Iris pigment epithelial cell (primary cell): ENCODE data around the gene FBXO44.
A peak's percentile ranks its signal among the peaks of the same experiment; 100 is the strongest.

Source experiments
- DNase-seq: peaks from one replicate; pipeline ENCODE4 v3.0.0-alpha.2; 2011; ENCODE audit warnings: low read depth

The FBXO44 gene

DNA sequence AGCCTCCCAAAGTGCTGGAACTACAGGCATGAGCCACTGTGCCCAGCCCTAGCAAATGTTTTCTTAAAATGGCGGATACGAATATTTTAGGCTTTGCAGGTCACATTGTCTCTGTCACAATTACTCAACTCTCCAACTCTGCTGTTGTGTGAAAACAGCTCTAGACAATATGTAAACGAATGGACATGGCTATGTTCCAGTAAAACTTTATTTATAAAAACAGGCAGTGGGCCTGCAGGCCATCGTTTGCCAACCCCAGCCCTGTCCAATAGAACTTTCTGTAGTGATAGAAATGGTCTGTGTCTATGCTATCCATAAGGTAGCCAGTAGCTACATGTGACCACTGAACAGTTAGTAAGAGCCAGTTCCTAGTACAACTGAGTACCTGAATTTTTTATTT lies 5.1 kb downstream of the FBXO44 start:
- no peak for DNase-seq

DNA sequence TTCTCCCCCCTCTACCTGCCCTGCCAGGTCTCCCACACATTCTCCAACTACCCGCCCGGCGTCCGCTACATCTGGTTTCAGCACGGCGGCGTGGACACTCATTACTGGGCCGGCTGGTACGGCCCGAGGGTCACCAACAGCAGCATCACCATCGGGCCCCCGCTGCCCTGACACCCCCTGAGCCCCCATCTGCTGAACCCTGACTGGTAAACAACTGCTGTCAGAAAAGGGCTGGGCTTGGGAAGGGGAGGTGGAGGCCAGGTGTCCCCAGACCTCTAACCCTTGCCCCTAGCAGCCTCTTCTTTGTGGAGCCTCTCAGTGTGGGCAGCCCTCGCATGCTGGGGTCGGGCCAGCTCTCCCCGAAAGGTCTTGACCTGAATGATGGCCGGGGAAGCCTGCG lies 6.4 kb downstream of the FBXO44 start:
- no peak for DNase-seq

DNA sequence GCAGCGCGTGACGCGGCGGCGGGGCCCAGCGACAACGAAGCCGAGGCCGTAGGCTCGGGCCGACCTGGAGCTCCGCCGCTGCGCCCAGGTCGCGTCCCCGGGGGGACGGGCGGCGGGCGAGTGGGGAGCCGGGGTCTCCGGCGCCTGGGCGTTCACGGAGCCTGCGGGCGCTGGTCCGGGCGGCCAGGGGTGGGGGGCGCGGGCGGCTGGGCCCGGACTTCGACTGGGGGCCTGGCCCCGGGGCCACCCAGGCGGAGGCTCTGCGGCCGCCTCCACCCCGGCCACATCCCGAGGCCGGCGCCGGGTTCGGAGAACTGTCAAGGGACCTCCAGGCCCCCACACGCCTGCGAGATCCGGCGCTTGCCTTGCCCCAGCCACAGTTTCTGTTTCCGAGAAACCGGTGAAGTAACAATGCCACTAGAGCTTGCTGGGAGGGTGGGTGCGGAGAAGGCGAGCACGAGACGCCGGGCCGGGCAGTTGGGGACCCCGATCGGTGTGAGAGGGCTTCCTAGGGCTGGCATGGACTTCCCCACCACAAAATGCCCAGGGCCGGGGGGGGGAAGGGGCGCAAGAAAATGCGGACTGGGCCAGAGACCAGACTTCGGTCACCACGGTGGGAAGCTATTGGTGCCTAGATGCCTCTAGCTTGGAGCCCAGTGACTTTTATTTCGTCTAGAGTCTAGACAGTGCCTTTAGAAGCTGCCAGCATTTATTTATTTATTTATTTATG lies 9.8 kb downstream of the FBXO44 start:
- DNase-seq, result peak; percentile 20

DNA sequence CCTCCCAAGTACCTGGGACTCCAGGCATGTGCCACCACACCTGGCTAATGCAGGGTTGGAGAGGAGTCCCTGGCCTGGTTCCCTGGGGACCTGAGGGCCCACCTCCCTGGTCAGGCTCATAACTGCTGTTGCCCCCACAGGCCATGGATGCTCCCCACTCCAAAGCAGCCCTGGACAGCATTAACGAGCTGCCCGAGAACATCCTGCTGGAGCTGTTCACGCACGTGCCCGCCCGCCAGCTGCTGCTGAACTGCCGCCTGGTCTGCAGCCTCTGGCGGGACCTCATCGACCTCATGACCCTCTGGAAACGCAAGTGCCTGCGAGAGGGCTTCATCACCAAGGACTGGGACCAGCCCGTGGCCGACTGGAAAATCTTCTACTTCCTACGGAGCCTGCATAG lies 13.8 kb downstream of the FBXO44 start:
- no peak for DNase-seq

DNA sequence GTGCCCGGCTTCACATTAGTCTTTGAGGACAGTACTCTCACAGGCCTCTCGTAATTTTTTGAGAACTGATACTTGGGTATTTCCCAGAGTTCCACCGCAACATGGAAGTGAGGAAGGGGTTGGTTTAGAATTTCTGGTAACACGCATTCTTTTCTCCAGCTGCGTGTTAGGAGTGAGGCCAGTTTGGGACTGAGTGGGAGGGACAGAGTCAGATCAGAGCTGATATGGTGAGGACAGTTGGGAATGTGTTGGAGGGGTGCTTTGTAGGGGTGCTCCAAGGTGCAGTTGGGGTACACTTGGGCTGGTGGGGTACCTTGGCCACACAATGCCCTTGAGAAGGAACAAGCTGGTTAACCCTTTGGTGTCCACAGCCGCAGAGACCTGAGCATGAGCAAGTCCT lies 16.1 kb downstream of the FBXO44 start:
- DNase-seq, result no peak

DNA sequence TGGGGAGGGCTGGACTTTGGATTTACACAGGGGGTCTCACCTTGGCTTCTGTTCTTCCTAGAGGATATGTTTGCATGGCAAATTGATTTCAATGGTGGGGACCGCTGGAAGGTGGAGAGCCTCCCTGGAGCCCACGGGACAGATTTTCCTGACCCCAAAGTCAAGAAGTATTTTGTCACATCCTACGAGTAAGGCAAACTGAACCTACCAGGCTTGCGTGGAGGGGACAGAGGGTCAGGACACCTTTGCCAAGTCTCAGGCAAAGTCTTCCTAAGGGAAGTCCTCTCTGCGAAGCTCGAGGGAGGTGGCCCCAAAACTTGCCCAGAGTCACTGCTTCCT lies 16.5 kb downstream of the FBXO44 start:
- no peak for DNase-seq

DNA sequence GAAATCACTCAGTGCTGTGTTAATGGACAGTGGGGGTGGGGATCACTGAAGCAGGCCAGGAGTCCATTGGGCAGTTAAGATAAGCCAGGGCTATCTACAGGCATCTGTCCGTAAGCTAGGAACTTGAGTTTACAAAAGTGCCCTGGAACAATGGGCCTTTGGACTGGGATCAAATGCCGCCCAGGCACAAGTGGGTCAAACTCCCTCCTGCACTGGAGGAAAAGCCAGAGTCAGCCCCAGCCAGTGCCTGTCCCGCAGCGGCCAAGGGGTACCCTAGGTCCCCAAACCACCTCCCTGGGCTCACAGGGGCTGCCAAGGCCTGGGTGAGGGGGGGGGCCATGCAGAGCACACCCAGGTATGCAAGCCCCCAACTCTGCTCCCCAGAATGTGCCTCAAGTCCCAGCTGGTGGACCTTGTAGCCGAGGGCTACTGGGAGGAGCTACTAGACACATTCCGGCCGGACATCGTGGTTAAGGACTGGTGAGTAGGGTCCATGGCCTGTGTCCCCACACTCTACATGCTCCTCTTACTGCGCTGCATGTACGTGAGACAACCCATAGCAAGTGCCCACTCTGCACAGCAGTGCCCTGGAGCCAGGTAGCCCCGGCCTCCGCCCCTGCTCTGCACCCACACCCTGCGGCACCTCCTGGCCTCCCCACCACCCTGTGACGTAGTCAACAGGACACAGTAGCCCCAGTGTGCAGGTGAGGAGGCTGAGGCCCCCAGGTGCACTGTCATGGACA lies 17.0 kb downstream of the FBXO44 start:
- DNase-seq, result no peak

DNA sequence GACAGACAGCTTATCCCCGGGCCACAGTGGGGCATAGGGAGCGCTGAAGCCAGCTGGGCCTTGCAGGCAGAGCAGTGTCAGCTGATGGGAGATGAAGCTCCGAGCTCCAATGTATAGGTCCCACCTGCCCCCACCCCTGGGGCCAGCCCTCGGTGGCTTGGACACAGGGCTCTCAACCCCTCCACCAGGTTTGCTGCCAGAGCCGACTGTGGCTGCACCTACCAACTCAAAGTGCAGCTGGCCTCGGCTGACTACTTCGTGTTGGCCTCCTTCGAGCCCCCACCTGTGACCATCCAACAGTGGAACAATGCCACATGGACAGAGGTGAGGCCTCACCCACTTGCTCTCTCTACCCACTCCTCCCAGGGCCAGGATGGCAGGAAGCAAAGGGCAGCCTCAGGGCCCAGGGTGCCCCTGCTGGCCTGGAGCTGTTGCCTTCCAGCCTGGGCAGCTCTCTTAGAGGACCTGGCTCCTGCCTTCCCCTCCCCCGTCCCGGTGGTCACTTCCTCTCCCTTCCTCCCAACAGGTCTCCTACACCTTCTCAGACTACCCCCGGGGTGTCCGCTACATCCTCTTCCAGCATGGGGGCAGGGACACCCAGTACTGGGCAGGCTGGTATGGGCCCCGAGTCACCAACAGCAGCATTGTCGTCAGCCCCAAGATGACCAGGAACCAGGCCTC lies 18.6 kb downstream of the FBXO44 start:
- no peak for DNase-seq

DNA sequence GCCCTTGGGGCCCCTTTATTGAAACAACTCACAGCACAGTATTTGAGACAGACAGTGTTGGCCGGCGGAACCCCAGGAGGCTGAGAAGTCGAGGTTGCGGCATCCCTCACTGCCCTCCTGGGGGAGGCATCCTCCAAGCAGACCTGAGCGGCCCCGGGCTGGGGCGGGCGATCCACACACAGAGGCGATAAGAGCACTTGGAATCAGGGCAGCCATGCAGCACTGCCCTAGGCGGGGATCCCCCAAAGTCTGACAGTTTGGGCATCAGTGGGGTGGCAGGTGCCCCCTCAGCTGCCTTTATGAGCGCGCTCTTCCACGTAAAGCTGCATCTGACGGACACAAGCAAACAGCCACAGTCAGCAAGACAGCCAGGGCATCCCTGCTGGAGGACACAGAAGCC lies 19.8 kb downstream of the FBXO44 start:
- no peak for DNase-seq

DNA sequence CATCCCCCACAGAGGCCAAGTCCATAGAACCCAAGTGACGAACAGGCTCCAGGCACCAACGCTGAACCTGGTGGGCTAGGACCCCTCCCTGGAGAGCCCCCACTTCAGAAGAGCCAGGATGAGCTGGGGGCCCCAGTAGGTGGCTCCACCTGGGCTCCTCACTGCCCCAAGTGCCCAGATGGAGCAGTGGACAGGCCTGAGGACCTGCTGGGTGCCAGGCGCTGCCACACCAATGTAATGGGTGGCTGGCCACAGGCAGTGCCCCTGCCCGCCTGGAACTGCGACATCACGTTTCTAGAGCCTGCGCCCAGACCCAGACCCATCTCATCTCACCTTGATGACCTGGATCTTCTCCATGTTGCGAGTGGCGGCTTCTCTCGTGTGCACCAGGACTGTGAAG lies 20.6 kb downstream of the FBXO44 start:
- no peak for DNase-seq

DNA sequence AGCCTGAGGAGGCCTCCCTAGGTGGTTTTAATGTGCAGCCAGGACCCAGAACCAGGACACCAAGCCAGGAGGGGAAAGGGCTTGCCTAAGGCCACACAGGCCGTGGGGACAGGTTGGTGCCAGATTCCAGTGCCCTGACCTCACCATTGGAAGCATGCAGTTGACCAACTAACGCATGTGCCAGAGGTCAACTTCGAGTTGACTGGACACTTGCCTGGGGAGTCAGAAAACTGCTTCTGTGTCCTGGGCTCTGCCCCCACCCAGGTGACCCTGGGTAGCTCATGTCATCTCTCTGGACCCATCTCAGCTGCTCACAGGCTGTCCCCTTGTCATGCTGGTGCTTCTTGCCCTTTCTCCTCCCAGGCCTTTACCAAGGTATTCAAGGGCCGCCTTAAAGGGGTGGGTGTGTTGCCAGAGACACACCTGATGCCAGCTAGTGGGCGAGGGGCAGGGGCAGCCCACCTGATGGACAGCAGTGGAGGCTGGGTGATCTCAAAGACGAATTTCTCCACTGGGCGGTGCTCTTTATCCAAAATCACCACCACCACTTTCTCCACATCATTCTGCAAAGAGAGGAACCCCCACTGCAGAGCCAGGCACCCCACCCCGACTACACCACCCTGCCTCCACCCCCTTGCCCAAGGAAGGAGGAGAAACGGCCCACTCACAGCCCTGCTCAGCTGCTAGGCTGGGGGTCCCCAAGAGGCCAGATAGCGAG lies 21.9 kb downstream of the FBXO44 start:
- DNase-seq, result no peak

DNA sequence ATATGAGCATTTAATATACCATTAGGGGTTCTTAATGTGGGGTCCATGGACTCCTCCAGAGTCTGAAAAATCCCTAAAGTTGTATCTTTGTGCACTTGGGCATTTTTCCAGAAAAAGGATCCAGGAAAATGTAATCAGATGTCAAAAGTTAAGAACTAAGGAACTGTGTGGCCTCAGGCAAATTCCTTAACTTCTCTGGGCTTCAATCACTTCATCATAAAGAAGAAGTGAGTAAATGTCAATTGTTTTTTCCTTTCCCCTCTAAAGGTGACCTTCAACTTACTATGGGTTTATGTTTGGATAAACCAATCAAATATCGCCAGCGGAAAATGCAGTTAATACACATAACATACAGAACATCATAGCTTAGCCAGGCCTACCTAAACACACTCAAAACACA lies 23.8 kb downstream of the FBXO44 start:
- no peak for DNase-seq

DNA sequence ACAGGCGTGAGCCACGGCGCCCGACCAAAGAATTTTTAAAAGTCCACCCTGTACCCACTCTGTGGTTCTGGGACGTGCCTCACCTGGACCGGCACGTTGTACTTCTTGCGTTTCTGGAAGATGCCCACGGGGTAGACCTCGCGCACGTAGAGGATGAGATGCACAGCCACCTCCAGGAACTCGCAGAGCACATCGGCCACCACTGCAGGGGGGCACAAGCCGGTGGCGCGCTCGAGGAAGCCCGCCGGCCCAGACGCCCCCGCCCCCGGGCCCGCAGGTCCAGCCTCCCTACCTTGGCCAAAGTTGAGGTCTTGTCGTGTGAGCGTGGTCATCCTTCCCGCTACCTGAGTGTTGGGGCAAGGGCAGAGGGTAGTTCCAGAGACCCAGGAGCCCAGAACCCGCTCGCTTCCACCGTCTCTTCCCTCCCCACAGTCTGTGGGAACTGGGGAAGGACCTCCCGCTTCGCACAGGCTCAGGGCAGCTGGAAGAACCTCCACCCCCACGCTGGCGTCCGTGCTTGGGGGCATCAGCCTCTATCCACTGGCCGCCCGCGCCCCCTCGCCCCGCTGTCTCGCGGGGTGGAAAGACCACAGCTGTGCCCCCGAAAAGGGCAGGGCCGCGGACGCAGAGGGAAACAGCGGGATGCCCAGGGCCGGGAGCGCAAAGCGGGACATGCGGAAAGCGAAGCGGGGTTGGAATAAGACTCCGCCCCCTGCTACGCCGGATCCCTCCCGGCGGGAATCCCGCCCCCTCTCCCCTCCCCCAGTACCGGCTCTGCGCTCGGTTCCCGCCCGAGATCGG lies 25.8 kb downstream of the FBXO44 start:
- peak; percentile 37 for DNase-seq

DNA sequence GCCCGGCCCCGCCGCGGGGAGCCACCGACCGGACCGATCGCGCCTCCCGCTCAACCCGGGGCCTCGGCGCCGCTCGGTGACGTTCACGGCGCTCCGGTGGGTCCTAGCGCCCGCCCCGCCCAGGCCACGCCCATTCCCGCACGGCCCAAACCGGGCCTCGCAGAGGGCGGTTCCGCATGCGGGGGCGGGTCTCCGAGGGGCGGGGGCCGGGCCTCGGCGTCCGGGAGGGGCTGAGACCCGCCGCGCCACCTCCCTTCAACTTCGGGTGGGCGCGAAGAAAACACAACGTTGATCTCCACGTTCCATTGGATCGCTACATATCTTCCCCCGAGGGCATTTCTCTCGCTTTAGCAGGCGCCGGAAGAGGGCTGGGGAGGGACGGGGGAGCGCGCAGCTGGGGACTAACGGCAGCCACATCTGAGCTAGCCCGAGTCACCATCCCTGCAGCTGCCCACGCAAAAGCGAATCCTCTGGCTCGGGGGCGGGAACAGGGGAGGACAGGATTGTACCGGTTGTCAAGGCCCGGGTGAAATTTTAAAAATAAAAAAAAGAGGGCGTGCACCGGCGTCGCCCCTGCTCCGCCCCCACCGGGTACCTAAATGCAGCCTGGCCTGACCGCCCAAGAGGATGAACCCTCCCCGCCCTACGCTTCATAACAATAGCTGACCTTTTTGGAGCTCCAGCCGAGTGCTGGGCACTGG lies 26.5 kb downstream of the FBXO44 start, which contains the start of gene MAD2L2:
Gene MAD2L2, minus strand, starts transcription at position 78 of the 701 bp plus-strand sequence. CDS start 547 bp downstream, outside the sequence.
- DNase-seq, result peak; percentile 77

DNA sequence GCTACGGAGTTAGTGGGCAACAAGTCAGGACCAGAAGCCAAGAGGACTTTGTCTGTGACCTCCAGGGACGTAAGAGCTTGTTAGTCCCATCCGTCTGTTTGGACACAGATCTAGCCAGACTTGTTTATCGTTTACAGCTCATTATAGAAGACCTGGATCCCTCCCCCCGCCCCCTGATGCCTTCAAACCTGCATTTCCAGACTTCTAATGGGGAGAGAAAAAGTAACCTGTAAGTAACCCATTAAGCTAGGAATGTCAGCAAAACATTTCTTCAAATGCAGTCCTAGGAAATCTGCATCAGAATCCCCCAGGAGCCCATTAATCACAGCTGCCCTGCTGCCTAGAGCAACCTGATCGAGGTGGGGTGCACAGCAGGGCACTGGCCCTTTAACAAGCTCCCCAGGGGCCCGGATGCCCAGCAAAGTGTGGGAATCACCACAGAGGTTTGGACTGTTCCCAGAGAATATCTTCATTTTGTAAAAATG lies 27.7 kb downstream of the FBXO44 start:
- no peak for DNase-seq

DNA sequence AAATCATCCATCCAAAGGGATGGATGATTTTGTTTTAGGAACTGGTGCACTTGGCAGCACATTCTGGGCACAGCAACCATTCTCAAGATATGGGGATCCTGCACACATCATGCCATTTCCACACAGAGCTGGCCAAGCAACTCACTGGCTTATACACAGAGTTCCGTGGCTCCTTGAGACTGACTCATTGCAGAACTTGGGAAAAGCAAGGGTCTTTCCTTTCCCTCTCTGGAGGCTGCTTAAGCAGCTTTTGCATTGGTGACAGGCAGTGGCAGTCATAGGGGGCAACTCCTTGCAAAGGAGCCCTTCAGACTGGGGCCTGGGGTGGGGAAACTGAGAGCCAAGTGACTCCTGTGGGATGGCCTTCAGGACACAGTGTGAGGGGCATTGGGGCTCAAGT lies 28.1 kb downstream of the FBXO44 start:
- no peak for DNase-seq

DNA sequence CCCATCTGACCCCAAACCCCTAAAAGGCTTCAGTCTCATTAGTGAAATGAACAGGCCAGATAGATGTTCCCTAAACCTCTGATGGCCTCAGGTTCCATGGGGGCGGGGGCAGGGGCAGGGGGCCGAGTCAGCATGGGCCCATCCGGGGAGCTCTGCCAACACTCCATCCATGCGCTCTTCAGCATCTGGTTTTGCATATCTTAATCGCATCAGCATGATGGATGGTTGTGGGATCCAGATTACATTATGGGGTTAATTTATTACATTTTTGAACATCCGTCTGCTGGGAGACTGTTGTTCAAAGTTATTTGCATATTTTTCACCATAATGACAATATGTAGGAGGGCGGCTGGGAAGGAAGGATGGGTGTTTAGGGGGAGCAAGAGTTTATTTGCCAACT lies 29.4 kb downstream of the FBXO44 start:
- no peak for DNase-seq

DNA sequence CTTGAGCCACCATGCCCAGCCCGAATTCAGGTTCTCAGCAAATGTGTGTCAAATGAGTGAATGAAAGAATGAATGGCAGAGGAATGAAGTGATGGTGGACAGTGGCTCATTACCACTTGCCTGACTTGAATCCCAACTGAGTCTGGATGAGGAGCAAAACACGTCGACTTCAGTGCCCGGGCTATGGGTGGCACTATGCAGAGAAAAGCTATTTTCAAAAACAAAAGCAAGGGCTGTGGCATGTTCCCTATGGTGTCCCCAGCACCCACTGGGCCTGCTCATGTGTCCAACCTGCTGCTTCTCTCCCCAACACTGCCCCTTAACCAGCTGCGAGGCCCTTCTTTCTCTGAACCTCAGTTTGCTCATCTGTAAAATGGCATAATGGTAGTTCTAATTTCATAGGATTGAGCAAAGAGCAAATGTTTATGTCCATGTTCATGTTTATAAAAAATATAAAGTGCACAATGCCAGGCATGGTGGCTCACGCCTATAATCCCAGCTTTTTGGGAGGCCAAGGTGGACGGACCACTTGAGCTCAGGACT lies 30.6 kb downstream of the FBXO44 start:
- no peak for DNase-seq

DNA sequence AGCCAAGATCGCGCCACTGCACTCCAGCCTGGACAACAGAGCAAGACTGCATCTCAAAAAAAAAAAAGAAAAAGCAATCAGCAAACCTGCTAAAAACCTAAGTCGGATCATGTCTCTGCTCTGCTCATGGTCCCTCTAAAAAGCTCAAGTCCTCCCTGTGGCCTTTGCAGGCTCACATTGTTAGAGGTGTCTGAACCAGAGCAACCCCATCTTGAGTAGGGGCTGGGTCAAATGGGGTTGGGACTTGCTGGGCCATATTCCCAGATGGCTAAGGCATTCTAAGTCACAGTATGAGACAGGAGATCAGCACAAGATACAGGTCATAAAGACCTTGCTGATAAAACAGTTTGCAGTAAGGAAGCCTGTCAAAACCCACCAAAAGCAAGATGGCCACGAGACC lies 33.8 kb downstream of the FBXO44 start:
- no peak for DNase-seq
